ENCODE data around the gene DPH5.
"Not testable (repeated sequence)": the region's sequence is repeated elsewhere in the genome, so short reads cannot be mapped to it uniquely, and the experiment has no call there.

DPH5 gene

GRCh38 chr1:101025657-101026429 is at the start of gene DPH5:
TSS of gene DPH5 (minus strand) at chr1:101025784. CDS start at chr1:101025443, 341 bp downstream.
- peak; percentile 63 for FAIRE-seq

GRCh38 chr1:101073836-101074235 is 48.3 kb upstream of the DPH5 start:
- no peak for FAIRE-seq

GRCh38 chr1:101071470-101071891 is 45.9 kb upstream of the DPH5 start:
- no peak for FAIRE-seq

- FAIRE-seq, result no peak
Measured at GRCh38 chr1:101069158-101069557, 43.6 kb upstream of the DPH5 start.

- FAIRE-seq, result not testable (repeated sequence)
Measured at GRCh38 chr1:101066937-101067335, 41.4 kb upstream of the DPH5 start.

GRCh38 chr1:101066260-101066936 is 40.8 kb upstream of the DPH5 start:
- FAIRE-seq, result no peak

- peak; percentile 88 for FAIRE-seq
Measured at GRCh38 chr1:101065575-101065974, 40.0 kb upstream of the DPH5 start.

- FAIRE-seq, result no peak
Measured at GRCh38 chr1:101064697-101065096, 39.1 kb upstream of the DPH5 start.

- no peak for FAIRE-seq
Measured at GRCh38 chr1:101060992-101061391, 35.4 kb upstream of the DPH5 start.

GRCh38 chr1:101059945-101060542 is 34.5 kb upstream of the DPH5 start:
- FAIRE-seq, result no peak

GRCh38 chr1:101055623-101056022 is 30.0 kb upstream of the DPH5 start:
- FAIRE-seq, result no peak

- FAIRE-seq, result no peak
Measured at GRCh38 chr1:101051688-101052638, 26.4 kb upstream of the DPH5 start.

GRCh38 chr1:101050869-101051268 is 25.3 kb upstream of the DPH5 start:
- FAIRE-seq, result no peak

- FAIRE-seq, result no peak
Measured at GRCh38 chr1:101044749-101045148, 19.2 kb upstream of the DPH5 start.

- FAIRE-seq, result no peak
Measured at GRCh38 chr1:101044259-101044658, 18.7 kb upstream of the DPH5 start.

GRCh38 chr1:101043776-101044175 is 18.2 kb upstream of the DPH5 start:
- no peak for FAIRE-seq

GRCh38 chr1:101041300-101041699 is 15.7 kb upstream of the DPH5 start:
- no peak for FAIRE-seq

GRCh38 chr1:101040666-101041065 is 15.1 kb upstream of the DPH5 start:
- FAIRE-seq, result no peak

GRCh38 chr1:101039245-101039644 is 13.7 kb upstream of the DPH5 start:
- no peak for FAIRE-seq

- FAIRE-seq, result no peak
Measured at GRCh38 chr1:101037316-101037715, 11.7 kb upstream of the DPH5 start.

GRCh38 chr1:101033017-101033416 is 7.4 kb upstream of the DPH5 start:
- no peak for FAIRE-seq

- FAIRE-seq, result not testable (repeated sequence)
Measured at GRCh38 chr1:101032129-101032528, 6.5 kb upstream of the DPH5 start.

- no peak for FAIRE-seq
Measured at GRCh38 chr1:101030881-101031280, 5.3 kb upstream of the DPH5 start.

All from endometrium (tissue), 2 donors.